Measurements from ENCODE around the gene DNAJA2.

The DNAJA2 gene

DNA sequence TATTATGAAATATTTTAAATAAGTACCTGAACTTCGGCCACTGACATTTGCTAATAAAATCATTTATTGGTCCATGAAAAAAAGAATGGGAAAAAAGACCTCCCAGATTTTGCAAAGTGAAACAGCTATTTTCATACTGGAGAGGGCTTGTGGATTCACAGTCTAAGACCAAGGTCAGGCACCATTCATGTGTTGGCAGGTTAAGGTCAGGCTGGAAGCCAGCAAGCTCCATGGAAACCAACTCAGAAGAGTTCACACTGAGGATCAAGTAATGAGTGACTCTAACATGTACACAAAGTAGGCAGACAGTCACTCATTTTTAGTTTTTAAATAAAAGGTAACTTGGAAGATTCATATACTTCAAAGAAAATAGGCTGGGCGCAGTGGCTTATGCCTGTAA, 3.4 kb downstream of the DNAJA2 start:
- TF ChIP-seq EGR1 (IDR thresholded peaks at IDR 0.05) = no peak
- TF ChIP-seq RAD21 (IDR thresholded peaks at IDR 0.05; ENCODE audit: low read depth) = no peak

DNA sequence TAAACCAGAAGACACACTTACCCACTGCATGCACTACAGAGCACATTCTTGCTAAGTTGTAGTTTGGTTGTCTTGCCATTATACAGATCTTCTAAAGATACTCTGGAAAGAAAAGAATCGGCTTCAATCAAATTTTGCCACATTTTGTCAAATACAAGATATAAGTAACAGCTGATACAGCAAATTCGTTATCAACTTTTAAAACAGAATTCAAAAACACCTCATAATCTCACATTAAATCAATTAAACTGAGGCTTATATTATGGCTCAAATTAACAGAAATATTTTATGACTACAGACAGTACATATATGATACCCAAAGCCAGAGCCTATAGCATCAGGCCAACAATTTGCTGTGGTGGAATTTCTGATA, 5.4 kb downstream of the DNAJA2 start:
- TF ChIP-seq CEBPB (IDR thresholded peaks at IDR 0.05) (no peak), FOXM1 (IDR thresholded peaks at IDR 0.05; ENCODE audit: borderline replicate concordance, low read depth) (no peak), NFIC (IDR thresholded peaks at IDR 0.05) (no peak), TEAD4 (IDR thresholded peaks at IDR 0.05) (no peak), TAF1 (IDR thresholded peaks at IDR 0.05; ENCODE audit: low read depth) (no peak), EGR1 (IDR thresholded peaks at IDR 0.05) (no peak), YY1 (IDR thresholded peaks at IDR 0.05; ENCODE audit: low read depth) (no peak), ZBTB7A (IDR thresholded peaks at IDR 0.05; ENCODE audit: low read depth) (no peak)
- TF ChIP-seq, protein P1, sequence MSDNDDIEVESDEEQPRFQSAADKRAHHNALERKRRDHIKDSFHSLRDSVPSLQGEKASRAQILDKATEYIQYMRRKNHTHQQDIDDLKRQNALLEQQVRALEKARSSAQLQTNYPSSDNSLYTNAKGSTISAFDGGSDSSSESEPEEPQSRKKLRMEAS (IDR thresholded peaks at IDR 0.05) = no peak
- TF ChIP-seq, protein P2, sequence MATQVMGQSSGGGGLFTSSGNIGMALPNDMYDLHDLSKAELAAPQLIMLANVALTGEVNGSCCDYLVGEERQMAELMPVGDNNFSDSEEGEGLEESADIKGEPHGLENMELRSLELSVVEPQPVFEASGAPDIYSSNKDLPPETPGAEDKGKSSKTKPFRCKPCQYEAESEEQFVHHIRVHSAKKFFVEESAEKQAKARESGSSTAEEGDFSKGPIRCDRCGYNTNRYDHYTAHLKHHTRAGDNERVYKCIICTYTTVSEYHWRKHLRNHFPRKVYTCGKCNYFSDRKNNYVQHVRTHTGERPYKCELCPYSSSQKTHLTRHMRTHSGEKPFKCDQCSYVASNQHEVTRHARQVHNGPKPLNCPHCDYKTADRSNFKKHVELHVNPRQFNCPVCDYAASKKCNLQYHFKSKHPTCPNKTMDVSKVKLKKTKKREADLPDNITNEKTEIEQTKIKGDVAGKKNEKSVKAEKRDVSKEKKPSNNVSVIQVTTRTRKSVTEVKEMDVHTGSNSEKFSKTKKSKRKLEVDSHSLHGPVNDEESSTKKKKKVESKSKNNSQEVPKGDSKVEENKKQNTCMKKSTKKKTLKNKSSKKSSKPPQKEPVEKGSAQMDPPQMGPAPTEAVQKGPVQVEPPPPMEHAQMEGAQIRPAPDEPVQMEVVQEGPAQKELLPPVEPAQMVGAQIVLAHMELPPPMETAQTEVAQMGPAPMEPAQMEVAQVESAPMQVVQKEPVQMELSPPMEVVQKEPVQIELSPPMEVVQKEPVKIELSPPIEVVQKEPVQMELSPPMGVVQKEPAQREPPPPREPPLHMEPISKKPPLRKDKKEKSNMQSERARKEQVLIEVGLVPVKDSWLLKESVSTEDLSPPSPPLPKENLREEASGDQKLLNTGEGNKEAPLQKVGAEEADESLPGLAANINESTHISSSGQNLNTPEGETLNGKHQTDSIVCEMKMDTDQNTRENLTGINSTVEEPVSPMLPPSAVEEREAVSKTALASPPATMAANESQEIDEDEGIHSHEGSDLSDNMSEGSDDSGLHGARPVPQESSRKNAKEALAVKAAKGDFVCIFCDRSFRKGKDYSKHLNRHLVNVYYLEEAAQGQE (IDR thresholded peaks at IDR 0.05; ENCODE audit: low read depth) = no peak

DNA sequence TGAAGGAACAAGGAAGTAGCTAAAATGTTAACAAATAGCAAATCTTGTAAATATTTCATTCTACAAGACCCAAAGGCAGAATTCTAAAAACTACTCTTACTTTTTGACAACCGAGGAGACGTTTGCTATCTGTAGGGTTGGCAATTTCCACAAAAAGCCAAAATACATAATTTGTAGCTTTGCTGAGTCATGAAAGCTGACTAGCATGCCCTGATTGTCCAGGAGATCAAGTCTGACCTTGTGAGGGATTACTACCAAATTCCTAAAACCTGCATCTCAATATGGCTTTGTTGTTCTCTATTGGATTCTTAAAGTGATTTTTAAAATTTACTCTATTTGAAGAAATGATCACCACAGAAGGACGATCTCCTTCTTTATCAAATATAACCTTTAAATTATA, 10.8 kb downstream of the DNAJA2 start:
- TF ChIP-seq TCF12 (IDR thresholded peaks at IDR 0.05; ENCODE audit: low read depth) (no peak), YY1 (IDR thresholded peaks at IDR 0.05; ENCODE audit: low read depth) (no peak), ZBTB7A (IDR thresholded peaks at IDR 0.05; ENCODE audit: low read depth) (no peak), EP300 (IDR thresholded peaks at IDR 0.05; ENCODE audit: borderline replicate concordance) (no peak), TEAD4 (IDR thresholded peaks at IDR 0.05) (no peak), CEBPB (IDR thresholded peaks at IDR 0.05) (no peak), EGR1 (IDR thresholded peaks at IDR 0.05) (no peak), RAD21 (IDR thresholded peaks at IDR 0.05; ENCODE audit: low read depth) (no peak), NFIC (IDR thresholded peaks at IDR 0.05) (no peak), FOXM1 (IDR thresholded peaks at IDR 0.05; ENCODE audit: borderline replicate concordance, low read depth) (no peak), TAF1 (IDR thresholded peaks at IDR 0.05; ENCODE audit: low read depth) (no peak)
- TF ChIP-seq, protein P3, sequence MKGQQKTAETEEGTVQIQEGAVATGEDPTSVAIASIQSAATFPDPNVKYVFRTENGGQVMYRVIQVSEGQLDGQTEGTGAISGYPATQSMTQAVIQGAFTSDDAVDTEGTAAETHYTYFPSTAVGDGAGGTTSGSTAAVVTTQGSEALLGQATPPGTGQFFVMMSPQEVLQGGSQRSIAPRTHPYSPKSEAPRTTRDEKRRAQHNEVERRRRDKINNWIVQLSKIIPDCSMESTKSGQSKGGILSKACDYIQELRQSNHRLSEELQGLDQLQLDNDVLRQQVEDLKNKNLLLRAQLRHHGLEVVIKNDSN (IDR thresholded peaks at IDR 0.05) = no peak
- TF ChIP-seq, protein P2 (IDR thresholded peaks at IDR 0.05; ENCODE audit: low read depth) = no peak

DNA sequence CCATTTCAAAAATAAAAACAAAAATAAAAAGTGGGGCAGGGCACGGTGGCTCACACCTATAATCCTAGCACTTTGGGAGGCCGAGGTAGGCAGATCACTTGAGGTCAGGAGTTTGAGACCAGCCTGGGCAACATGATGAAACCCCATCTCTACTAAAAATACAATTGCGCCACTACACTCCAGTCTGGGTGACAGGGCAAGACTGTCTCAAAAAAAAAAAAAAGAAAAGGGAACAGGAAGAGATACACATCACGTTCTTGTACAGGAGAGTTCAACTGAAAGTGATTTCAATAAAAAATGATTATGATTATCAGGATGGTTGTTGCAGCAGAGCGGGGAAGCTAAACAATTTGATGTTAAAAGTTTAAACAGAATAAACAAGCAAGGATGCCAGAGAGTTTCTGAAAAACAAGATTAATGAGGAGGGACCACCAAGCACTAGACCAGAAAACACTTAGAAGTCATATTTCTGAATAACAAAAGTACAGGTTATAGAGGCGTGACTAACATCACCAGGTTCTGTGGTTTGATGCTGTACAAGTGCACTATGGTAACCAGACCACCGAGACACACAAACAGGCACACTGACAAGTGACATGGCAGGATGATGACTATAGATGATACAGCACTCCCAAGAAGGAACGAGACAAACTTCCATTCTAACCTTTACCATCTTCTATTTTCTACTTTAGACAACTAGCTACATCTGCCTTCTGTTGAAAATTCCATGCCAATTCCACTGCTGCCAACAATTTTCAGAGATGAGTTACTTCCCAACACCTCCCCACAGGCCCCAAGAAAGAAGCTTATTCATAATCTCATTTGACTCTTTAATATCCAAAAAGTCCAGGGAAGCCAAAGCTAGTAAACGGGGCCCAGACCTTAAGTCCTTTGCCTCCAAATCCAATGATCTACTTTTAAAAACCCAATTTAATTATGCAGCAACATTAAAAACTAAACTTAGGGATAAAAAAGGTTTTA, 11.8 kb downstream of the DNAJA2 start:
- no peak for TF ChIP-seq EP300 (IDR thresholded peaks at IDR 0.05; ENCODE audit: borderline replicate concordance)
- TF ChIP-seq FOXM1 (IDR thresholded peaks at IDR 0.05; ENCODE audit: borderline replicate concordance, low read depth) = no peak
- TF ChIP-seq YY1 (IDR thresholded peaks at IDR 0.05; ENCODE audit: low read depth) = no peak
- no peak for TF ChIP-seq TAF1 (IDR thresholded peaks at IDR 0.05; ENCODE audit: low read depth)
- TF ChIP-seq RAD21 (IDR thresholded peaks at IDR 0.05; ENCODE audit: low read depth) = no peak
- no peak for TF ChIP-seq CREB1 (IDR thresholded peaks at IDR 0.05; ENCODE audit: low read depth)
- TF ChIP-seq EGR1 (IDR thresholded peaks at IDR 0.05) = no peak
- TF ChIP-seq, protein P3 (IDR thresholded peaks at IDR 0.05) = no peak
- TF ChIP-seq, protein P1 (IDR thresholded peaks at IDR 0.05) = no peak

DNA sequence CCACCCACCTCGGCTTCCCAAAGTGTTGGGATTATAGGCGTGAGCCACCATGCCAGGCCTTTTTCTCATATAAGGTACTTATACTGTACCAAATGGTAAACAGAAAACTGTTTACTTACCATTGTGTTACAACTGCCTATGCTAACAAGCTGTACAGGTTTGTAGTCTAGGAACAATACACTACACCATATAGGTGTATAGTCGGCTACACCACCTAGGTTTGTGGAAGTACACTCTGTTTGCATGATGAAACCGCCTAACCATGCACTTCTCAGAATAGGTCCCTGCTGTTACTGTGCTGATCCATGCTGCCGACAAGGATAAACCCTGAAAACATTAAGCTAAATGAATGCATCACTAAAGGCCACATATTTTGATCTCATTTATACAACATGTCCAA, 18.9 kb downstream of the DNAJA2 start:
- TF ChIP-seq EGR1 (IDR thresholded peaks at IDR 0.05) = no peak
- no peak for TF ChIP-seq NFIC (IDR thresholded peaks at IDR 0.05)
- TF ChIP-seq, protein P3 (IDR thresholded peaks at IDR 0.05) = no peak
- no peak for TF ChIP-seq TEAD4 (IDR thresholded peaks at IDR 0.05)

DNA sequence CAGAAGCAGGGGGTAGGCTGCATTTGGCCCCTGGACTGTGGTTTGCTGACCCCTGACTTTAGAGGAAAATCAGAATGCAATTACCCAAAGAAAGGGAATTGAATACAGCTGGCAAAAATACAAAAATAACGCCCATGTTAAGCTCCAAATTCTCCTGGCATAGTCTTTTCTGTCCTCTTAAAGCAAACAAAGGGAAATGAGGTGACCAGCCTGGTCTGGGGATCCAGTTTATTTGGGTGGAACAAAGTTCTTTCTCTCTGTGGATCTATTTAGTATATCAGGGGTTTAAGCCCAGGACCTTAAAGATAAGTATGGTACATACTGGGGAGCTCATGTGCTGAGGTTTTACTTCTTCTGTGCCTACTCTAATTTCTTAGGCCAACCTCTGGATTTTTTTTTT, 23.5 kb downstream of the DNAJA2 start:
- TF ChIP-seq TCF12 (IDR thresholded peaks at IDR 0.05; ENCODE audit: low read depth) (no peak), NFIC (IDR thresholded peaks at IDR 0.05) (no peak), CREB1 (IDR thresholded peaks at IDR 0.05; ENCODE audit: low read depth) (no peak), RAD21 (IDR thresholded peaks at IDR 0.05; ENCODE audit: low read depth) (no peak), TAF1 (IDR thresholded peaks at IDR 0.05; ENCODE audit: low read depth) (no peak)
